T-helper 17 cell (primary cell): Measurements from ENCODE around the gene PTBP1. TPM values are rescaled to one million over a fixed set of nuclear protein-coding genes. Genes with fewer than 3 reads are reported as not detected.
"Not testable (repeated sequence)": the region's sequence is repeated elsewhere in the genome, so short reads cannot be mapped to it uniquely, and the experiment has no call there.

Experiments
- ATAC-seq: fragments of 150-1000 bp; cut with Tn5 transposase; 2 replicates; pipeline ENCODE4 v1.10.0; 2021; ENCODE audit warnings: mild to moderate bottlenecking, moderate library complexity
- DNase-seq, 3 donors: peaks; one replicate each; pipeline versions ENCODE4 v3.0.0 to v3.0.0-alpha.2; 2020 to 2021
- H3K9me3 ChIP-seq: one replicate; pipeline ENCODE4 v1.7.0; 2013; ENCODE audit warnings: low read length, mild to moderate bottlenecking; ENCODE audit not compliant: control insufficient read depth, poor library complexity, severe bottlenecking
- H3K27ac Mint-ChIP-seq: one replicate; pipeline ENCODE4 v1.8.0; 2022; ENCODE audit warnings: mild to moderate bottlenecking, moderate library complexity, mixed read lengths
- H3K27me3 Mint-ChIP-seq: one replicate; pipeline ENCODE4 v1.8.0; 2022; ENCODE audit warnings: mixed read lengths
- H3K36me3 Mint-ChIP-seq: one replicate; pipeline ENCODE4 v1.8.0; 2022; ENCODE audit warnings: low read depth, mixed read lengths
- H3K4me1 Mint-ChIP-seq: one replicate; pipeline ENCODE4 v1.8.0; 2022; ENCODE audit warnings: mild to moderate bottlenecking, mixed read lengths
- H3K4me3 Mint-ChIP-seq: one replicate; pipeline ENCODE4 v1.8.0; 2022; ENCODE audit warnings: mild to moderate bottlenecking, moderate library complexity, mixed read lengths
- total RNA-seq, 4 donors: library from RNA in 2 of 4; stranded (reverse) in 2 of 4; gene quantifications; one replicate each; pipeline ENCODE4 v1.2.3 and lab custom pipeline; 2022 to 2026

The PTBP1 gene
- total RNA-seq, 2 donors from 2014 or later, result 334 to 341 TPM

GRCh38 chr19:845707-846521, 48.7 kb downstream of the PTBP1 start:
- ATAC-seq (no peak), DNase-seq (no peak)
- no peak overlapping the region for H3K27ac Mint-ChIP-seq
- peaks cover 5% of the 10 kb centered on the region for H3K4me1 Mint-ChIP-seq
- peak overlapping the region; percentile 45 for H3K4me3 Mint-ChIP-seq
- peaks cover 34% of the 10 kb centered on the region for H3K27me3 Mint-ChIP-seq
- peaks cover 3% of the 10 kb centered on the region for H3K36me3 Mint-ChIP-seq
- no peaks in the 10 kb centered on the region for H3K9me3 ChIP-seq

DNA sequence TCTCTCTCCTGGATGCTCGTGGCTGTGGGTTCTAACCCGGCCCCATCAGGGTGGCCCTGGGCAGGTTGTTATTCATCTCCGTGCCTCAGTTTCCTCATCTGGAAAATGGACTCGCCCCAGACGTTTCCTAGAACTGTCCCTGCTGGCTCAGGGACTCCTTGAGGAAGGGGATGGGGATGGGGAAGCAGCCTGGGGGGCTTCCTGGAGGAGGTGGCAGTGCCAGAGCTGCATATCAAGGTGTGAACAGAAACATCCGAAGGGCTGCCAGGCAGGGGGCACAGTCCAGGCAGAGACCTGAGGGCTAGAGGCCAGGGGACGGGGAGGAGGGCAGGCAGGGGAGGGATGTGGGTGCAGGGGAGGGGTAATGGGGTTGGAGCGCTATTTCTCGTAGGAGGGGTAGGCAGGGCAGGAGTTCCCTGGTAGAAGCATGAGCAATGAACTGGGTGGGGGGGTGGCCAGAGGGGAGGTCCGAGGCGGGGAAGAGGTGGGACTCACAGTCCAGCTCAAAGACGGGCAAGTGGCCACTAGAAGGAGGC, 51.2 kb downstream of the PTBP1 start:
- Mint-ChIP-seq H3K27ac (no peak overlapping the region), H3K36me3 (peaks cover 3% of the 10 kb centered on the region), H3K27me3 (peaks cover 24% of the 10 kb centered on the region), H3K4me3 (no peak overlapping the region), H3K4me1 (peaks cover 5% of the 10 kb centered on the region)
- no peaks in the 10 kb centered on the region for H3K9me3 ChIP-seq
- DNase-seq (no peak), ATAC-seq (no peak)

- peaks cover 24% of the 10 kb centered on the region for H3K27me3 Mint-ChIP-seq
- H3K4me3 Mint-ChIP-seq, result not testable (repeated sequence)
These were observed 51.9 kb downstream of the PTBP1 start for GRCh38 chr19:849195-849594.

GRCh38 chr19:850221-850978, 53.1 kb downstream of the PTBP1 start:
- peaks cover 18% of the 10 kb centered on the region for H3K27me3 Mint-ChIP-seq
- DNase-seq (no peak), ATAC-seq (no peak)
- H3K4me3 Mint-ChIP-seq, result no peak overlapping the region
- no peak overlapping the region for H3K27ac Mint-ChIP-seq
- peaks cover 2% of the 10 kb centered on the region for H3K4me1 Mint-ChIP-seq
- H3K9me3 ChIP-seq, result no peaks in the 10 kb centered on the region
- H3K36me3 Mint-ChIP-seq, result peaks cover 3% of the 10 kb centered on the region

More at GRCh38 chr19:849195-849594, 51.9 kb downstream of the PTBP1 start:
- not testable (repeated sequence) for DNase-seq, H3K36me3 Mint-ChIP-seq, H3K9me3 ChIP-seq, ATAC-seq, H3K4me1 Mint-ChIP-seq, H3K27ac Mint-ChIP-seq

DNA sequence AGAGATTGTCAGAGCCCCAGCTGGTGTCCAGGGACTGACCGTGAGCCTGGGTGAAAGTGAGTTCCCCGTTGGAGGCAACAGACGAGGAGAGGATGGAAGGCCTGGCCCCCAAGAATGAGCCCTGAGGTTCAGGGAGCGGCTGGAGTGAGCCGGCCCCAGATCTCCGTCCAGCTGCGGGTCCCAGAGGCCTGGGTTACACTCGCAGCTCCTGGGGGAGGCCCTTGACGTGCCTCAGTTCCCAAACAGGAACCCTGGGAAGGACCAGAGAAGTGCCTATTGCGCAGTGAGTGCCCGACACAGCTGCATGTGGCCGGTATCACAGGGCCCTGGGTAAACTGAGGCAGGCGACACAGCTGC, 53.7 kb downstream of the PTBP1 start:
- no peak for DNase-seq

GRCh38 chr19:852136-853013, 55.1 kb downstream of the PTBP1 start, which contains the start of gene ELANE:
Gene ELANE, plus strand, starts transcription at chr19:852303. Its CDS starts 26 bp downstream, at chr19:852329.
- DNase-seq, result no peak
- Mint-ChIP-seq H3K4me1 (peaks cover 3% of the 10 kb centered on the region), H3K36me3 (peaks cover under 1% of the 10 kb centered on the region), H3K27ac (no peak within 1 kb of the TSS), H3K4me3 (no peak within 1 kb of the TSS), H3K27me3 (peaks cover 7% of the 10 kb centered on the region)
- no peaks in the 10 kb centered on the region for H3K9me3 ChIP-seq
- ATAC-seq, result no peak

More for the DNA sequence above, 53.7 kb downstream of the PTBP1 start:
- Mint-ChIP-seq H3K4me3 (no peak overlapping the region), H3K4me1 (peaks cover 2% of the 10 kb centered on the region), H3K36me3 (peaks cover 3% of the 10 kb centered on the region), H3K27me3 (peaks cover 12% of the 10 kb centered on the region), H3K27ac (no peak overlapping the region)
- no peaks in the 10 kb centered on the region for H3K9me3 ChIP-seq
- no peak for ATAC-seq

DNA sequence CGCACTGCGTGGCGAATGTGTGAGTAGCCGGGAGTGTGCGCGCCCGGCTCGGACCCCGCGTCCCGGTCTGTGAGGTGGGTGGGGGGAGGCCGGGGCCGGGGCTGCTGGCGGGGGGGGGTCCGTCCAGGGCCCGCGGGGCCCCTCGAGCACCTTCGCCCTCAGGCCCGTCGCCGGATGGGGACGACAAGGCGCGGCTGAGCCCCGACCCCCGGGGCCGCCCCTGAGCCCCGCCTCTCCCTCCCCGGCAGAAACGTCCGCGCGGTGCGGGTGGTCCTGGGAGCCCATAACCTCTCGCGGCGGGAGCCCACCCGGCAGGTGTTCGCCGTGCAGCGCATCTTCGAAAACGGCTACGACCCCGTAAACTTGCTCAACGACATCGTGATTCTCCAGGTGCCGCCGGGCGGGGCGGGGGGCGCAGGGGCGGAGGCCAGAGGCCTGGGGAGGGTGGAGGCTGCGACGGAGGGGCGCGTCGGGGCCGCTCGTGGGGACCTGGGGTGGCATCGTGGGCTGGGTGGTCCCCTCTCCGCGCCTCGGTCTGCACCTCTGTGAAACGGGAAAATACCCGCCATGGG, 55.8 kb downstream of the PTBP1 start:
- no peak for ATAC-seq
- Mint-ChIP-seq H3K27me3 (peaks cover 5% of the 10 kb centered on the region), H3K27ac (no peak overlapping the region), H3K4me1 (peaks cover 3% of the 10 kb centered on the region), H3K36me3 (no peaks in the 10 kb centered on the region), H3K4me3 (no peak overlapping the region)
- H3K9me3 ChIP-seq, result no peaks in the 10 kb centered on the region
- DNase-seq, result no peak

- not testable (repeated sequence) for H3K4me1 Mint-ChIP-seq, H3K36me3 Mint-ChIP-seq, H3K9me3 ChIP-seq, H3K27me3 Mint-ChIP-seq, DNase-seq, ATAC-seq, H3K27ac Mint-ChIP-seq, H3K4me3 Mint-ChIP-seq
These were observed 56.5 kb downstream of the PTBP1 start for GRCh38 chr19:853614-854220.

DNA sequence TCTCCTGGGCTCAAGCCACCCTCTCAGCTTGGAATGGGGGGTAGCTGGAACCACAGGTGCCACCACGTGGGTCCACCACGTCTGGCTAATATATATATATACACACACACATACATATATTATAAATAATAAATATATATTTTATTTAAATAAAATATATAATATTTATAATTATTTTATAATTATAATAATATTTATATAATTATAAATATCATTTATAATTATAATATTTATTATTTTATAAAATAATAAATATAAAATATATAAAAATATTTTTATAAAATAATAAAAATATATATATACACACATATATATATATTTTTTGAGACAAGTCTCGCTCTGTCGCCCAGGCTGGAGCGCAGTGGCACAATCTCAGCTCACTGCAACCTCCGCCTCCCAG, 57.3 kb downstream of the PTBP1 start:
- no peaks in the 10 kb centered on the region for H3K9me3 ChIP-seq
- Mint-ChIP-seq H3K4me3 (no peak overlapping the region), H3K36me3 (no peaks in the 10 kb centered on the region), H3K27ac (no peak overlapping the region), H3K27me3 (peaks cover 3% of the 10 kb centered on the region), H3K4me1 (peaks cover 3% of the 10 kb centered on the region)
- DNase-seq, result no peak
- no peak for ATAC-seq

- Mint-ChIP-seq H3K27me3 (no peaks in the 10 kb centered on the region), H3K4me3 (no peak overlapping the region), H3K36me3 (no peaks in the 10 kb centered on the region), H3K4me1 (peaks cover 3% of the 10 kb centered on the region), H3K27ac (no peak overlapping the region)
- no peaks in the 10 kb centered on the region for H3K9me3 ChIP-seq
- no peak for ATAC-seq
- no peak for DNase-seq
These were observed 57.9 kb downstream of the PTBP1 start for GRCh38 chr19:855142-855541.

DNA sequence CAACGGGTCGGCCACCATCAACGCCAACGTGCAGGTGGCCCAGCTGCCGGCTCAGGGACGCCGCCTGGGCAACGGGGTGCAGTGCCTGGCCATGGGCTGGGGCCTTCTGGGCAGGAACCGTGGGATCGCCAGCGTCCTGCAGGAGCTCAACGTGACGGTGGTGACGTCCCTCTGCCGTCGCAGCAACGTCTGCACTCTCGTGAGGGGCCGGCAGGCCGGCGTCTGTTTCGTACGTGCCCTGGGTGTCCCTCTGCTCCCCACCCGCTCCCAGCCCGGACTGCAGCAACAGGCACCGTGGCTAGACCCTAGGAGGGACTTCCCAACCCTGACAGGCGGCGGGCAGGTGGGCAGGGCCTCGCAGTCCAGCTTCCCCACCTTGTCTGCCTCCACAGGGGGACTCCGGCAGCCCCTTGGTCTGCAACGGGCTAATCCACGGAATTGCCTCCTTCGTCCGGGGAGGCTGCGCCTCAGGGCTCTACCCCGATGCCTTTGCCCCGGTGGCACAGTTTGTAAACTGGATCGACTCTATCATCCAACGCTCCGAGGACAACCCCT, 58.4 kb downstream of the PTBP1 start:
- H3K27ac Mint-ChIP-seq, result no peak overlapping the region
- H3K9me3 ChIP-seq, result no peaks in the 10 kb centered on the region
- no peaks in the 10 kb centered on the region for H3K27me3 Mint-ChIP-seq
- H3K4me1 Mint-ChIP-seq, result peaks cover 3% of the 10 kb centered on the region
- DNase-seq (no peak), ATAC-seq (no peak)
- H3K4me3 Mint-ChIP-seq, result no peak overlapping the region
- no peaks in the 10 kb centered on the region for H3K36me3 Mint-ChIP-seq

GRCh38 chr19:858284-858683, 61.0 kb downstream of the PTBP1 start:
- Mint-ChIP-seq H3K27ac (peak overlapping the region; percentile 81), H3K27me3 (no peaks in the 10 kb centered on the region), H3K4me1 (peaks cover 10% of the 10 kb centered on the region), H3K36me3 (no peaks in the 10 kb centered on the region), H3K4me3 (no peak overlapping the region)
- H3K9me3 ChIP-seq, result no peaks in the 10 kb centered on the region
- DNase-seq (no peak), ATAC-seq (no peak)
